SW 1271 (cell line): ENCODE results near the gene RAPGEF1.

Experiments
- DNase-seq, 2 experiments: peaks; one replicate each; lab custom pipeline; 2025; lab: John Stamatoyannopoulos, UW

The RAPGEF1 gene

GRCh38 chr9:131605770-131606590 is 133.9 kb downstream of the RAPGEF1 start:
- no peak for DNase-seq

- no peak for DNase-seq
These were observed 136.0 kb downstream of the RAPGEF1 start for GRCh38 chr9:131603711-131604439.

- DNase-seq, result no peak
These were observed 136.7 kb downstream of the RAPGEF1 start for GRCh38 chr9:131603199-131603598.

- DNase-seq, result no peak
These were observed 138.1 kb downstream of the RAPGEF1 start for GRCh38 chr9:131601683-131602181.

- no peak for DNase-seq
These were observed 141.8 kb downstream of the RAPGEF1 start for GRCh38 chr9:131598121-131598520.

GRCh38 chr9:131597246-131597645 is 142.6 kb downstream of the RAPGEF1 start:
- no peak for DNase-seq

GRCh38 chr9:131596430-131596743 is 143.5 kb downstream of the RAPGEF1 start:
- DNase-seq, result no peak

- DNase-seq, result no peak
These were observed 144.0 kb downstream of the RAPGEF1 start for GRCh38 chr9:131595696-131596429.

GRCh38 chr9:131594906-131595665 is 144.8 kb downstream of the RAPGEF1 start:
- no peak for DNase-seq

GRCh38 chr9:131593936-131594665 is 145.8 kb downstream of the RAPGEF1 start:
- no peak for DNase-seq

GRCh38 chr9:131593091-131593820 is 146.6 kb downstream of the RAPGEF1 start:
- no peak for DNase-seq

GRCh38 chr9:131591845-131592208 is 148.0 kb downstream of the RAPGEF1 start:
- DNase-seq, result no peak

GRCh38 chr9:131590907-131591844 is 148.7 kb downstream of the RAPGEF1 start:
- DNase-seq, result peak; percentile 50 to 64

GRCh38 chr9:131590449-131590848 is 149.4 kb downstream of the RAPGEF1 start:
- DNase-seq, result no peak

GRCh38 chr9:131589993-131590392 is 149.9 kb downstream of the RAPGEF1 start:
- DNase-seq, result no peak

- DNase-seq, result no peak
These were observed 150.7 kb downstream of the RAPGEF1 start for GRCh38 chr9:131589124-131589711.

- no peak for DNase-seq
These were observed 151.5 kb downstream of the RAPGEF1 start for GRCh38 chr9:131588396-131588795.

- no peak for DNase-seq
These were observed 152.0 kb downstream of the RAPGEF1 start for GRCh38 chr9:131587906-131588305.

GRCh38 chr9:131587331-131587730 is 152.5 kb downstream of the RAPGEF1 start:
- no peak for DNase-seq
